Measurements from ENCODE around the gene CPA5.

The CPA5 gene

GRCh38 chr7:130393841-130394411, 49.3 kb downstream of the CPA5 start:
- in situ Hi-C loops (cut with MboI; ENCODE audit: low pct_unique_long_range_greater_than_20kb, low sequenced_read_pairs, unreplicated experiment): no loop called here
- TF ChIP-seq CTCF (IDR thresholded peaks at IDR 0.05; ENCODE audit: extremely low read depth, insufficient read depth, missing control alignments): no peak
- no peak for DNase-seq (ENCODE audit: low spot score)

GRCh38 chr7:130394421-130395195, 50.0 kb downstream of the CPA5 start:
- in situ Hi-C loops (cut with MboI; ENCODE audit: low pct_unique_long_range_greater_than_20kb, low sequenced_read_pairs, unreplicated experiment): no loop called here
- no peak for TF ChIP-seq CTCF (IDR thresholded peaks at IDR 0.05; ENCODE audit: extremely low read depth, insufficient read depth, missing control alignments)
- no peak for DNase-seq (ENCODE audit: low spot score)

- no peak for TF ChIP-seq CTCF (IDR thresholded peaks at IDR 0.05; ENCODE audit: extremely low read depth, insufficient read depth, missing control alignments)
- in situ Hi-C loops (cut with MboI; ENCODE audit: low pct_unique_long_range_greater_than_20kb, low sequenced_read_pairs, unreplicated experiment): no loop called here
- no peak for DNase-seq (ENCODE audit: low spot score)
These were observed 50.8 kb downstream of the CPA5 start for GRCh38 chr7:130395421-130395820.

- DNase-seq (ENCODE audit: low spot score): no peak
- in situ Hi-C loops (cut with MboI; ENCODE audit: low pct_unique_long_range_greater_than_20kb, low sequenced_read_pairs, unreplicated experiment): no loop called here
- no peak for TF ChIP-seq CTCF (IDR thresholded peaks at IDR 0.05; ENCODE audit: extremely low read depth, insufficient read depth, missing control alignments)
These were observed 51.5 kb downstream of the CPA5 start for GRCh38 chr7:130396109-130396508.

GRCh38 chr7:130397051-130397757, 52.6 kb downstream of the CPA5 start:
- DNase-seq (ENCODE audit: low spot score): no peak
- TF ChIP-seq CTCF (IDR thresholded peaks at IDR 0.05; ENCODE audit: extremely low read depth, insufficient read depth, missing control alignments): no peak

GRCh38 chr7:130397758-130398073, 53.1 kb downstream of the CPA5 start:
- DNase-seq (ENCODE audit: low spot score): no peak
- in situ Hi-C loops (cut with MboI; ENCODE audit: low pct_unique_long_range_greater_than_20kb, low sequenced_read_pairs, unreplicated experiment): no loop called here
- TF ChIP-seq CTCF (IDR thresholded peaks at IDR 0.05; ENCODE audit: extremely low read depth, insufficient read depth, missing control alignments): no peak

More at GRCh38 chr7:130397051-130397757, 52.6 kb downstream of the CPA5 start:
- in situ Hi-C loops (cut with MboI; ENCODE audit: low pct_unique_long_range_greater_than_20kb, low sequenced_read_pairs, unreplicated experiment): no loop called here

Measured in GM13977 (cell line).